NCI-H510A treated with DMSO at 0.1 percent for 48 hours (cell line): Measurements from ENCODE around the gene PIP5K1A.
"Not testable (repeated sequence)": the region's sequence is repeated elsewhere in the genome, so short reads cannot be mapped to it uniquely, and the experiment has no call there.

Experiments
- DNase-seq: peaks from one replicate; lab custom pipeline; 2025; lab: John Stamatoyannopoulos, UW

The PIP5K1A gene

DNA sequence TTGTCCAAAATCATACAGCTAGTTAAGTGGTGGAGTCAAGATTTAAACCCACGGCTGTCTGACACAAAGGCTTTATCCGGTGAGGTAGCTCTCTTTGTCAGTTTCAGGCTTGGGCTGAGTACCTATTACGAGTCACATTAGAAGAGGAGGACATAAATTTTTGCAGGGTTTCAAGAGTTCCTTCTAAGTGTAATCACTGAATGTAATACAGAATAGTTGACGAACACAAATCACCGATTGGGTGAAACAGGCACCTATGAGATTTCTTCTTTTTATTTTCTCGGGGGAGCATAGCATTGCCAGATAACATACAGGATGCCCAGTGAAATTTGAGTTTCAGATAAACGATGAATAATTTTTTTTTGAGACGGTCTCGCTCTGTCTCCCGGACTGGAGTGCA lies 57.0 kb downstream of the PIP5K1A start:
- no peak for DNase-seq

DNA sequence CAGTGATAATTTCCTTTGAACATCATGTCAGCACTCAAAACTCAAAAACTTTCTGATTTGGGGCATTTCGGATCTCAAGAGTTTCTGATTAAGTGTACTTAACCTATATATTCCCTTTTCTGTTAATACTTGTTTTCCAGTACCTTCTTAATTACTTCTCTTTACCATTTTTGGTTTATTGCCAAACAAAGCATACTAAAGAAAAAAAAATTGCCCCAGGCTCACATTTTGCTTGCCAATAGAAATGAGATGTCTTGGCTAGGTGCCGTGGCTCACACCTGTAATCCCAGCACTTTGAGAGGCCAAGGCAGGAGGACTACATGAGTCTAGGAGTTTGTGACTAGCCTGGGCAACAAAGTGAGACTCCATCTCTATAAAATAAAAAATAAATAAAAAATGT lies 61.0 kb downstream of the PIP5K1A start:
- DNase-seq, result no peak

DNA sequence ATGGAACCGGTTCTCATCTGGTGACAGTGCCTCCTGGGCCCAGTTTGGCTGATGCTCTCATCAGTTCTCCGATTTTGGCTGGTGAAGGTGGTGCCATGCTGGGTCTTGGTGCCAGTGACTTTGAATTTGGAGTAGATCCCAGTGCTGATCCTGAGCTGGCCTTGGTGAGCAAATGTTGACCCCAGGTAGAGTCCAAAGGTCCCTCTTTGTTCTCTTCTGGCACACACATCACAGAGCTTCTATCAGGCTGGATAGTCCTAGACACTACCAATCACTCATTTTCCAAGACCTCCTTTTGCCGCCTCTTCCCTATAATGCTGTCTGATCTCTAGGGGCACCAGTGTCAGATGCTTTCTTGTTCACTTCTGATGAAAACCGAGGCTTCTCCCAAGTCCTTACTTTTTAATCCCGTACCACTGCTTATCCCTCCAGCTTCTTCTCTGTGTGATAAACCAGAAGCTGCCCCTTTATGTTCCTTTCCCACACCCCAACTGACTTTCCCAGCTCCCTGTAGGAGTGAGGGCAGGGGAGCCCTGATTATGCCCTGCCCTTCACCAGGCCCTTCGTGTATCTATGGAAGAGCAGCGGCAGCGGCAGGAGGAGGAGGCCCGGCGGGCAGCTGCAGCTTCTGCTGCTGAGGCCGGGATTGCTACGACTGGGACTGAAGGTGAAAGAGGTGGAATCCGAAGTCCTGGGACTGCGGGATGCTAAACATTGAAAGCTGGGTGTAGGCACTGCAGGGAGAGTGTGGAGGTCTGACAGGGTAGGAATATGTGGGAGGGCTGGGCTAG lies 67.3 kb downstream of the PIP5K1A start:
- DNase-seq, result no peak

DNA sequence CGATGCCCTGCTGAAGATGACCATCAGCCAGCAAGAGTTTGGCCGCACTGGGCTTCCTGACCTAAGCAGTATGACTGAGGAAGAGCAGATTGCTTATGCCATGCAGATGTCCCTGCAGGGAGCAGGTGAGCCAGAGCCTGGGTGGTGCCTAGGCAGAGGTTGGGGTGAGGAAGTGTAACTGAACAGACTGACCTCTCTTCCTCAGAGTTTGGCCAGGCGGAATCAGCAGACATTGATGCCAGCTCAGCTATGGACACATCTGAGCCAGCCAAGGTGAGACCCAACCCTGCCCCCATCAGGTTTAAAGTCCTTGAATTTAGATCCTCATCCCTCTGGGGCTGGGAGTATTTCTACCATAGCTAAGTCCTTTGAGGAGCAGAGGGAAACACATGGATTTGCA lies 68.0 kb downstream of the PIP5K1A start:
- DNase-seq, result no peak

DNA sequence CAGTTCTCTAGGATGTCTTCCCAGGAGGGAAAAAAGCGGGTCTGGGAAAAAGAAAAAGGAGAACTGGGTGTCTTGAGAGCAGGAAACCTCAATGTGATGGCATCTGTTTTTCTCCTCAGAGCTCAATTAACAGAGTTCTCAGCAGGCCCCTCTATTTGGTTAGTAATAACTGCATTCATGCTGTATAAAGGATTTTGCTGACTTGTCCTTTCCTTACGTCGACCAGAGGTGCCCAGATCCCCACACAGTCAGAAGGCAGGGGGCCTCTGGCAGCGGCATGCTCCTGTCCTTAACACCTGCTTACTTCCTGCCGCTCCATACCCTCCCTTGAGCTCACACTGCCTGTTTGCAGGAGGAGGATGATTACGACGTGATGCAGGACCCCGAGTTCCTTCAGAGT lies 68.5 kb downstream of the PIP5K1A start:
- DNase-seq, result no peak

DNA sequence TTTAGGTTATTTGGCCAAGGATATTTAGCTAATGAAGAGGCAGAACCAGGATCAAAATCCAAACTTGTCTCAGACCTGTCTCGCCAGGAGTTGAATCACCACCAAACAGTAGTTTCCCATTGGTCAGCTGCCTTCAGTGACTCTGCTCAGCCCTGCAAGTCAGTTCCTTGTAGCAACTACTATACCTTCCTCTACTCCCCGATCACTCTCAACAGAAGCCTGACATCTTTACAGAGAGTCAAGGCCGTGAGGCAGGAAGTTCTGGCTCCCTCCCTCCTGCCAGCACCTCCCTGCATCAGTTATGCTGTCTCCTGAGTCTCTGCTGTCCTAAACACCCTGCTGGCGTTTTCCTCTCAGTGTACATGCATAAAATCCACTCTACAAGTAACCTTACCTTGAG lies 69.4 kb downstream of the PIP5K1A start:
- no peak for DNase-seq

DNA sequence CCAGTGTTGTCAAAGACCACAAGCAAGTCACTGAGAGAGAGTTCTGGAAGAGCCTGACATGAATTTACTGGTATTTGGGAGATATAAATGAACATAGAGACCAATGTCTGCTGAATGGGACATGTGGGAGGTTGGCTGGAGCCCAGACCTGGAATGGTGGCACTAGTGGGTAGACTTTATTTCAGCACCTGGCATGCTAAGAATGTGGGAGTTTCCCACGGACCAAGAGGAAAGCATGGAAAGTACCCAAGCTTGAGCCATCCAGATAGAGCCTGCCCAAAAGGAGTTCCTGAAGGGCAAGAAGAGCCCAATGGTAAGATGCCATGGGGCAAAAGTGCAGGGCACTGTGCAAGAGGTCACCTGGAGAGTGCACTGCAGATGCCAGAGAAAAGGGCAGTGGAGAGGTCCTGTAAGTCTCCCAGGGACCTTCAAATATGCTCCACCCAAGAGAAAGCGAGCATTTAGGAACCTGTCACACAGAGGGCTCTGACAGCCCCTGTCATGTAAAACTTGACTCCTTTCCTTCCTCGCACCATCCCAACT lies 75.6 kb downstream of the PIP5K1A start:
- no peak for DNase-seq

DNA sequence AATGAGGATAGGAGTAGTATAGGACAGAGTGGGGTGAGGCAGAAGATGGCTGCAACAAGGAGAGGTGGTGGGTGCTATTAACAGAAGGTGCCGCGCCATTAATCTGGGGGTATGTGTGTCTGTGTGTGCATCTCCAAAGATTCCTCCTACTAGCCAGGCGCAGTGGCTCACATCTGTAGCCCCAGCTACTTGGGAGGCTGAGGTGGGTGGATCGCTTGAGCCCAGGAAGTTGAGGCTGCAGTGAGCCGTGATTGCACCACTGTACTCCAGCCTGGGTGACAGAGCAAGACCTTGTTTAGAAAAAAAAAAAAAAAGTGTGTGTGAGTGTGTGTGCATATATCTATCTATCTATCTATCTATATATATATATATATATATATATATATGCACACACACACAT lies 77.0 kb downstream of the PIP5K1A start:
- not testable (repeated sequence) for DNase-seq

DNA sequence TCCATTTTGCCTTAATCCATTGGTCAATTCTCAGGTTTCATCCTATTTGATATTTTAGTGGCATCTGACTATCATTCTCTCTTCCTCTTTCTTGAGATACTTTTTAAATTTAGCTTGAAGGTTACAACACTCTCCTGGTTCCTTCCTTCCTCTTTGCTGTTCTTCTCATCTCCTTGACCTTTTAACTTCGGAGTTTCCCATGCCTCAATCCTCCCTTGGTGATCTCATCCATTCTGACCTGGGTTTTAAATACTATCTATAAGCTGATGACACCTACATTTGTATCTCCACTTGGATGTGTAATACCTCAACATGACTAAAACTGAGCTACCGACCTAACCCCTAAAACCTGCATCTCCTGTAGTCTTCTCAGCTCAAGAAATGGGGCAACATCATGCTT lies 78.9 kb downstream of the PIP5K1A start:
- no peak for DNase-seq

DNA sequence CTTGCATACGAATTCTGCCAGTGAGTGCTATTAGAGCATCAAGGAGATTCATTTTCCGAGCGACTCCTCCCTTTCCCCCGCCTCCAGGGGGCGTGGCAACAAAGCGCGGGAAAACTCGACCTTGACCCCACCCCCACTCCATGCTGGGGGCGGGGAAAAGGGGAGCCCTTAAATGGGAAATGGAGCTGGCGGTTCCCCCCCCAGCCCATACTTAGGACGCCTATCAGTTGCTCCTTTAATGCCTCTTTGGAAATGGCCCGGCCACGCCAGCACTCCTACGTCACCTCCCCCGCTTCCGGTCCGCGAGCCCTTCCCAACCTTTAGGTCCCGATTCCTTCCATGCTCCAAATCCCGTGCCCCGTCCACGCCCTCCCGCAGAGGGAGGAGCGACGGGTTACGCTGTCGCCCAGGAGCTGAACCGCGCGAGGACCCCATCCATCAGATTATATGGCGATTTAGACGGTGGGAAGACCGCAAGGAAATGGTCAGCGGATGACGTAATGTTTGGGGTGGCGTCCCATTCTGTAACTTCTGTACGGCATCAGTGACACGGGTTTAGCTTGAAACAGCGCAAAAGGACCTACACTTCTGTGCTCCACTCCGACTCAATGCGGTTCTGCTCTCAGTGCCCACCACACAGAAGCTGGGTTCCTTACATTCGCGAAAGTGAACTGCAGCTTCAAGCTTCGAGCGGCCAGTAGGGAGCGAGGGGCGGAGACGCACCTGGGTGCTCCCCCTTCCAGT lies 83.0 kb downstream of the PIP5K1A start:
- DNase-seq, result peak; percentile 96

DNA sequence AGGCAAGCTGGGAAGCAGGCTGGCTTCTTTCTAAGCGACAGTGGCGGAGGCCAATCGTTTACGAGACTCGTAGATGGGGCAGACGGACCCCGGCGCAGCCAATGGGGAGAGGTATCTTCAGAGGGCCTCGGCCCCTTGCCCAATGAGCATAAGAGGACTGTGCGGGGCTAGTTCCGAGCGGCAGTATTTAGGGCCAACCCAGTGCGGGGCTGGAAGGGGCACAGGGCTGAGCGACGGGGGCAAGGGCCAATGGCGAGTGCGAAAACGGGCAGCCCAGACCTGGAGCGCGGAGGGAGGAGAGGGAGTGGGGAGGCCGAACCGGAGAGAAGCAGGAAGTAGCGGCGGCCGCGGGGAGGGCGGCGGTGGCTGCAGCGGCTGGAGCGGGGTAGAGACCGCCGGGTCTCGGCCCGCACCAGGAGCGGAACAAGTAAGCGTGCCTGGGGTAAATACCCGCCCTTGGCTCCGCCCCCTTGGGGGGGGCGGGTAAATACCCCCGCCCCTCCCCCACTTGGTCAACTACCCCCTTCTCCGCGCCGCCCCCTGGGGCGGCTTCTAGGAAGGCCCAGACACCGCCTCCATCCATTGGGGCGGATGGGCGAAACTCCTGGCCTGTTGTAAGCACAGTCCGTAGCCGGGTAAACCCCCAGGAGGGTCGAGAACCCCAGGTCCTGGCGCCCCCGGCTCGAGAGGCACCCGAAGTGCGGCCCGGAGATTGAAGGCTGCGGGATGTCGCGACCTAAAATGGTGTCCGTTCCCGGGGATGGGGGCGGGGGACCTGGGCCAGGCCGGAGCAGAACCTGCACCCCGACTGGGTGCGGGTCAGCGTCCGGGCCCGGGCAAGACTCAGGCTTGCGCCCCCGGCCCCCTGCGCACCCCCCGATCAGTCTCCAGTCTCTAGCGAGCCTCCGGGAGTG lies 83.9 kb downstream of the PIP5K1A start, which contains the start of gene ZNF687:
TSS of gene ZNF687 (plus strand) at position 331 of the 914 bp plus-strand sequence. CDS start 3,993 bp downstream, outside the sequence.
- peak; percentile 98 for DNase-seq

DNA sequence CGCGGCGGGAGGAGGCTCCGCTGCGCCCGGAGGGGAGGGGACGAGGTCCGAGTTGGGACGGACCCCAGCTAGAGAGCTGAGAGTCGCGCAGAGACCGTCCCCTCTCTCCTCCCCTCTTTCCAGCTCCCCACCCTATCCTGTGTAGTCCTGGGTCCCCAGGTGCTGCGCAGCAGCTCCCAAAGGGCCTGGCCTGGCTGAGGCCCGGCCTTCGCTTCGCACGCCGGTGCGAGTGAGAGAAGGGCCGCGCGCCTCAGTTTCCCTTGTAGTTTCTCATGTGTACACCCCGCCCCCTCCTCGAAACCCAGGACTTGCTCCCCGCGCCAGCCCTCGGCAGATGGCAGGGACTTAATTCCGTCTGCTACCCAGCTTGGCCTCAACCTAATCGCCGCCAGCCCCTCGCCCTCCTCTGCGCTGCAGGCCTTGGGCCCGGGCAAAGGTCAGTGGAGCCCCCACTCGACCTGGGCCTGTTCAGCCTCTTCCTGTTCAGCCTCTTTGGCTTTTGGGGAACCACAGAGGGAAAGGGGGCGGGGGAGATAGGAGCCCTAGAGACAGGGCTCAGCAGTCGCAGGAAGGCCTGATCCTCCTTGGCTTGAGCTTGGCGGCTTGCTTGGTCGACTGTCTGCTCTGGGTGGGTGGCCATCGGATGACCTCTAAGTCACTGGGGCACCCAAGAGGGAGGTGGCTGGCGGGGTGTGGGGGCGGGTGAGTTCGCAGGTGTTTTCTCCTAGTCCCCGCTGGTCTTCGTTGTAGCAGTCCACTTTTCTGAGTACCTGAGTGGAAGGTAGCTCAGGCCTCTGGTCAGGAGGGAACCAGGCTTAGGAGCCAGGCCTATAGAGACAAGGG lies 84.8 kb downstream of the PIP5K1A start:
- DNase-seq, result peak; percentile 46

DNA sequence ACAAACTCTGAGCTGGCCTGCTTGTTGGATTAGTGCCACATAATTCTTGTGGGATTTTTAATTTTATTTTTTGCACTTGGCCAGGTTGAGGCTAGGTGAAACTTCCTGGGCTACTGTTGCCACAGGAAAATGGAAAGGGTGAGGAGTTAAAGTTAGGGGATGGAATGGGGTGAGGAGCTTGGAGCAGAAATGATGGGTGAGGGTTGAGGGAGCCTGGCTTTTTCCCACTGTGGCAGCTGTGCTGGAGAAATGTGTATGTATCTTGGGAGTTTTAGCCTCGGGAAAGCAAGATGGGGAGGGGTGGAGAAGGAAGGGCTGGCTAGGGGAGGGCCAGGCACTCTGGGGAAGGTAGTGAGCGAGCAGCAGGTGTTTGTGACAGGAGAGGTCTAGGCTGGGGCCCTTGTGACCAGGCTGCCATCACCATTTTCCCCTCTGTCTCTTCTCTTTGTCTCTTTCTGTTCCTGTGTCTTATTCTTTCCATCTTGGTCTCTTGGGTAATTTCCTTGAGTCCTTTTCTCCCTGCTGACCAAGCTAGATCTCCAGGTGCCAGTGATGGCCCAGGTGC lies 85.7 kb downstream of the PIP5K1A start:
- peak; percentile 4 for DNase-seq

DNA sequence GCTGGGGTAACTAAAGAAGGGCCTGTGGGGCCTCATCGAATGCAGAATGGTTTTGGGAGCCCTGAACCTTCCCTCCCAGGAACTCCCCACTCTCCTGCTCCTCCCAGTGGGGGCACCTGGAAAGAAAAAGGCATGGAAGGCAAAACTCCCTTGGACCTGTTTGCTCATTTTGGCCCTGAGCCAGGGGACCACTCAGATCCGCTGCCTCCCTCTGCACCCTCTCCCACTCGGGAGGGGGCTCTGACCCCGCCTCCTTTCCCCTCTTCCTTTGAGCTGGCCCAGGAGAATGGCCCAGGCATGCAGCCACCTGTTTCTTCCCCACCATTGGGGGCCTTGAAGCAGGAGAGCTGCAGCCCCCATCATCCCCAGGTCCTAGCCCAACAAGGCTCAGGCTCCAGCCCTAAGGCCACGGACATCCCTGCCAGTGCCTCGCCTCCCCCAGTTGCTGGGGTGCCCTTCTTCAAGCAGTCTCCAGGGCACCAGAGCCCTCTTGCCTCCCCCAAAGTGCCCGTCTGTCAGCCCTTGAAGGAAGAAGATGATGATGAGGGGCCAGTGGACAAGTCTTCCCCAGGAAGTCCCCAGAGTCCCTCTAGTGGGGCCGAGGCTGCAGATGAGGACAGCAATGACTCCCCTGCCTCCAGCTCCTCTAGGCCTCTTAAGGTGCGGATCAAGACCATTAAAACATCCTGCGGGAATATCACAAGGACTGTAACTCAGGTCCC lies 88.4 kb downstream of the PIP5K1A start:
- DNase-seq, result no peak

DNA sequence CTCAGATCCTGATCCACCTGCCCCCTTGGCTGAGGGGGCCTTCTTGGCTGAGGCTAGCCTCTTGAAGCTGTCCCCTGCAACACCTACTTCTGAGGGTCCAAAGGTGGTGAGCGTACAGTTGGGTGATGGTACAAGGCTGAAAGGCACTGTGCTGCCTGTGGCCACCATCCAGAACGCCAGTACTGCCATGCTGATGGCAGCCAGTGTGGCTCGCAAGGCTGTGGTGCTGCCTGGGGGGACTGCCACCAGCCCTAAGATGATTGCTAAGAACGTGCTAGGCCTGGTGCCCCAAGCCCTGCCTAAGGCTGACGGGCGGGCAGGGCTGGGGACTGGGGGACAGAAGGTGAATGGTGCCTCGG lies 89.0 kb downstream of the PIP5K1A start:
- no peak for DNase-seq

DNA sequence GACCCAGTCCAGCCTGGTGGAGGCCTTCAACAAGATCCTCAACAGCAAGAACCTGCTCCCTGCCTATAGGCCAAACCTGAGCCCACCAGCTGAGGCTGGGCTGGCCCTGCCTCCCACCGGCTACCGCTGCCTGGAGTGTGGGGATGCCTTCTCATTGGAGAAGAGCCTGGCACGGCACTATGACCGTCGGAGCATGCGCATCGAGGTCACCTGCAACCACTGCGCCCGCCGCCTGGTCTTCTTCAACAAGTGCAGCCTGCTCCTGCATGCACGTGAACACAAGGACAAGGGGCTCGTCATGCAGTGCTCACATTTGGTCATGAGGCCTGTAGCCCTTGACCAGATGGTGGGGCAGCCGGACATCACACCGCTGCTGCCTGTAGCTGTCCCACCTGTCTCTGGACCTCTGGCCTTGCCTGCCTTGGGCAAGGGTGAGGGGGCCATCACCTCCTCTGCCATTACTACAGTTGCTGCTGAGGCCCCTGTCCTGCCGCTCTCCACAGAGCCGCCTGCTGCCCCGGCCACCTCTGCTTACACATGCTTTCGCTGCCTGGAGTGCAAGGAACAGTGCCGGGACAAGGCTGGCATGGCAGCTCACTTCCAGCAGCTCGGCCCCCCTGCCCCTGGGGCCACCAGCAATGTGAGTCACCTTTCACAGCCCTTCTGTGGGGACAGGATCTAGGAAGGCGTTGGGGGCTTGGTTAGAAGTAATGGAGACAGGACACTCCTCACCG lies 89.6 kb downstream of the PIP5K1A start:
- DNase-seq, result no peak

DNA sequence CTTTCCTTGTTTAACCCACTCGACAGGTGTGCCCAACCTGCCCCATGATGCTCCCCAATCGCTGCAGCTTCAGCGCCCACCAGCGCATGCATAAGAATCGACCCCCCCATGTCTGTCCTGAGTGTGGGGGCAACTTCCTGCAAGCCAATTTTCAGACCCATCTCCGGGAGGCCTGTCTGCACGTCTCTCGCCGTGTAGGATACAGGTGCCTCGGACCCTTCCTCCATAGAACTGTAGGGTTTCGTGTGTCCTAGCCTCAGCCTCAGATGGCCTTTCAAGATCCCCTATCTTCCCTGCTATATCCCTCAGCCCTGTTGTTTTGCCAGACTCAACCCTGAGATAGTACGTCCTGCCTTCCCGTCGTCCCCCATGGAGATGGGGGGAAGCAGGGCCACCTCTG lies 90.2 kb downstream of the PIP5K1A start:
- DNase-seq, result no peak

DNA sequence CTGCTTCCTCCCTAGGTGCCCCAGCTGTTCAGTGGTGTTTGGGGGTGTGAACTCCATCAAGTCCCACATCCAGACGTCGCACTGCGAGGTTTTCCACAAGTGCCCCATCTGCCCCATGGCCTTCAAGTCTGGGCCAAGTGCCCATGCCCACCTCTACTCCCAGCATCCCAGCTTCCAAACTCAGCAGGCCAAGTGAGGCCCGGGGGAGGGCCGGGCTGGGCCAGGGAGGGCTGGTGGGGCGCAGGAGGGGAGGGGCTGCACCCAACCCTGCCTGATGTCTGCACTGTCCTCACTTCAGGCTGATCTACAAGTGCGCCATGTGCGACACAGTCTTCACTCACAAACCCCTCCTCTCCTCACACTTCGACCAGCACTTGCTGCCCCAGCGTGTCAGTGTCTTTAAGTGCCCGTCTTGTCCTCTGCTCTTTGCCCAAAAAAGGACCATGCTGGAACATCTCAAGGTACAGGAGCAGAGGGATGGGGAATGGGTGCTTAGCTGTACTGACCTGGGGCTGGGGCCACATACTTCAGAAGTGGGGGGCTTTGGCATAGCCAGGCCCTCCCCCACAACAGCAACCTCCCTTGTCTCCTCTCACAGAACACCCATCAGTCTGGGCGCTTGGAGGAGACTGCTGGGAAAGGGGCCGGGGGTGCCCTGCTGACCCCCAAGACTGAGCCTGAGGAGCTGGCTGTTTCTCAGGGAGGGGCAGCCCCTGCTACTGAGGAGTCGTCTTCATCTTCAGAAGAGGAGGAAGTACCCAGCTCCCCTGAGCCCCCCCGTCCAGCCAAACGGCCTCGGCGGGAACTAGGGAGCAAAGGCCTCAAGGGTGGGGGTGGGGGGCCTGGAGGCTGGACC lies 91.0 kb downstream of the PIP5K1A start:
- DNase-seq, result no peak
